Type B pancreatic cell (in vitro differentiated cells): ENCODE measurements around the gene PCDHGB5. TPM values are rescaled to one million over a fixed set of nuclear protein-coding genes. Genes with fewer than 3 reads are reported as not detected.
A peak's percentile ranks its signal among the peaks of the same experiment; 100 is the strongest.
"Not testable (repeated sequence)": the region's sequence is repeated elsewhere in the genome, so short reads cannot be mapped to it uniquely, and the experiment has no call there.

Experiments used
- DNase-seq: peaks from one replicate; pipeline ENCODE4 v3.0.0; 2021; ENCODE audit warnings: mixed read lengths; ENCODE audit not compliant: unreplicated experiment; ENCODE audit errors: extremely low spot score
- H3K27ac Mint-ChIP-seq: 2 replicates; pipeline ENCODE4 v1.8.0; 2021; ENCODE audit warnings: mild to moderate bottlenecking, mixed read lengths
- H3K27me3 Mint-ChIP-seq: 2 replicates; pipeline ENCODE4 v1.8.0; 2021; ENCODE audit warnings: mixed read lengths
- H3K36me3 Mint-ChIP-seq: 2 replicates; pipeline ENCODE4 v1.8.0; 2021; ENCODE audit warnings: mixed read lengths
- H3K4me1 Mint-ChIP-seq: one replicate; pipeline ENCODE4 v1.8.0; 2021; ENCODE audit warnings: mixed read lengths; ENCODE audit not compliant: unreplicated experiment
- H3K4me3 Mint-ChIP-seq: 2 replicates; pipeline ENCODE4 v1.8.0; 2021; ENCODE audit warnings: mild to moderate bottlenecking, mixed read lengths
- H3K9me3 Mint-ChIP-seq: 2 replicates; pipeline ENCODE4 v1.8.0; 2021; ENCODE audit warnings: mixed read lengths
- CTCF ChIP-seq: fragments of 200-600 bp; sonication (generic); conservative IDR thresholded peaks from 2 replicates; pipeline ENCODE4 v1.5.0; 2021; ENCODE audit warnings: antibody characterized with exemption, mild to moderate bottlenecking
- total RNA-seq: library from RNA; stranded (reverse); gene quantifications from 2 replicates; pipeline ENCODE4 v1.2.1, GENCODE V29; 2021; ENCODE audit warnings: low replicate concordance

PCDHGB5 gene
- total RNA-seq, 1 donor from 2014 or later = 2.6 TPM

DNA sequence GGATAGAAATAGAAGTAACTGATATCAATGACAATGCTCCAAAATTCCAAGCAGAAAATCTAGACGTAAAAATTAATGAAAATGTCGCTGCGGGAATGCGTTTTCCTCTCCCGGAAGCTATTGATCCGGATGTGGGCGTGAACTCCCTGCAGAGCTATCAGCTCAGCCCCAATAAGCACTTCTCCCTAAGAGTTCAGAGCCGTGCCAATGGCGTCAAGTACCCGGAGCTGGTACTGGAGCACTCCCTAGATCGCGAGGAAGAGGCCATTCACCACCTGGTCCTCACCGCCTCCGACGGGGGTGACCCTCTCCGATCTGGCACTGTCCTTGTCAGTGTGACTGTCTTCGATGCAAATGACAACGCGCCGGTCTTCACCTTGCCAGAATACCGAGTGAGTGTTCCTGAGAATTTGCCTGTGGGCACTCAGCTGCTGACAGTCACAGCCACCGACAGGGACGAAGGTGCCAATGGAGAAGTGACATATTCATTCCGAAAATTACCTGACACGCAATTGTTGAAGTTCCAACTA, 15.9 kb downstream of the PCDHGB5 start:
- Mint-ChIP-seq H3K36me3 (peaks cover 63% of the 10 kb centered on the region), H3K27me3 (peaks cover 2% of the 10 kb centered on the region), H3K27ac (peak overlapping the region; percentile 90), H3K9me3 (peaks cover 28% of the 10 kb centered on the region), H3K4me3 (peak overlapping the region; percentile 95), H3K4me1 (peaks cover 12% of the 10 kb centered on the region)
- DNase-seq = no peak
- no peak for TF ChIP-seq CTCF

GRCh38 chr5:141414548-141415274, 17.0 kb downstream of the PCDHGB5 start:
- H3K9me3 Mint-ChIP-seq = peaks cover 27% of the 10 kb centered on the region
- H3K27ac Mint-ChIP-seq = peak overlapping the region; percentile 13
- H3K4me3 Mint-ChIP-seq = peak overlapping the region; percentile 26
- H3K4me1 Mint-ChIP-seq = peaks cover 12% of the 10 kb centered on the region
- peaks cover 62% of the 10 kb centered on the region for H3K36me3 Mint-ChIP-seq
- not testable (repeated sequence) for H3K27me3 Mint-ChIP-seq, DNase-seq

DNA sequence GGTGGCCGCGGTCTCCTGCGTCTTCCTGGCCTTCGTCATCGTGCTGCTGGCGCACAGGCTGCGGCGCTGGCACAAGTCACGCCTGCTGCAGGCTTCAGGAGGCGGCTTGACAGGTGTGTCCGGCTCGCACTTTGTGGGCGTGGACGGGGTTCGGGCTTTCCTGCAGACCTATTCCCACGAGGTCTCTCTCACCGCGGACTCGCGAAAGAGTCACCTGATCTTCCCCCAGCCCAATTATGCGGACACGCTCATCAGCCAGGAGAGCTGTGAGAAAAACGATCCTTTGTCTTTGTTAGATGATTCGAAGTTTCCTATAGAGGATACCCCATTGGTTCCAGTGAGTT, 17.5 kb downstream of the PCDHGB5 start:
- peaks cover 10% of the 10 kb centered on the region for H3K4me1 Mint-ChIP-seq
- peaks cover 25% of the 10 kb centered on the region for H3K9me3 Mint-ChIP-seq
- not testable (repeated sequence) for H3K4me3 Mint-ChIP-seq, DNase-seq, H3K27me3 Mint-ChIP-seq, H3K27ac Mint-ChIP-seq
- peaks cover 63% of the 10 kb centered on the region for H3K36me3 Mint-ChIP-seq

DNA sequence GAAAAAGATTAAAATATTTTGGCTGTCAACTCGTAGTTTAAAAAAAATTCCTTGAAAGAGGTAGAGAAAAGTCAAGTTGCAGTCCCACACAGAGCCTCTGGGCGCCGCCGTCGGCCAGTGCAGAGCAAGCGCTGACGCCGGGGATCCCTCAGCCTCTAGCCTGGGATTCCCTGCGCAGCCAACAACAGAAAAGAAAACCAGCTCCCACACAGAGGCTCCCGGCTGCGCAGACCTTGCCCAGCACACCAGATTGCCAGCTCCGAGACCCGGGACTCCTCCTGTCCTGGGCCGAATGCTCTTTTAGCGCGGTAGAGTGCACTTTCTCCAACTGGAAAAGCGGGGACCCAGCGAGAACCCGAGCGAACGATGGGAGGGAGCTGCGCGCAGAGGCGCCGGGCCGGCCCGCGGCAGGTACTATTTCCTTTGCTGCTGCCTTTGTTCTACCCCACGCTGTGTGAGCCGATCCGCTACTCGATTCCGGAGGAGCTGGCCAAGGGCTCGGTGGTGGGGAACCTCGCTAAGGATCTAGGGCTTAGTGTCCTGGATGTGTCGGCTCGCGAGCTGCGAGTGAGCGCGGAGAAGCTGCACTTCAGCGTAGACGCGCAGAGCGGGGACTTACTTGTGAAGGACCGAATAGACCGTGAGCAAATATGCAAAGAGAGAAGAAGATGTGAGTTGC, 19.9 kb downstream of the PCDHGB5 start, which contains the start of gene PCDHGB7:
TSS of gene PCDHGB7 (plus strand) at position 184 of the 679 bp plus-strand sequence. CDS start at position 367, 183 bp downstream.
- not testable (repeated sequence) for H3K27me3 Mint-ChIP-seq, DNase-seq, H3K4me1 Mint-ChIP-seq
- peak within 1 kb of the TSS; percentile 23 for H3K27ac Mint-ChIP-seq
- H3K36me3 Mint-ChIP-seq = peaks cover 74% of the 10 kb centered on the region
- peaks cover 29% of the 10 kb centered on the region for H3K9me3 Mint-ChIP-seq
- peak within 1 kb of the TSS; percentile 85 for H3K4me3 Mint-ChIP-seq
- peak; percentile 63 for TF ChIP-seq CTCF

DNA sequence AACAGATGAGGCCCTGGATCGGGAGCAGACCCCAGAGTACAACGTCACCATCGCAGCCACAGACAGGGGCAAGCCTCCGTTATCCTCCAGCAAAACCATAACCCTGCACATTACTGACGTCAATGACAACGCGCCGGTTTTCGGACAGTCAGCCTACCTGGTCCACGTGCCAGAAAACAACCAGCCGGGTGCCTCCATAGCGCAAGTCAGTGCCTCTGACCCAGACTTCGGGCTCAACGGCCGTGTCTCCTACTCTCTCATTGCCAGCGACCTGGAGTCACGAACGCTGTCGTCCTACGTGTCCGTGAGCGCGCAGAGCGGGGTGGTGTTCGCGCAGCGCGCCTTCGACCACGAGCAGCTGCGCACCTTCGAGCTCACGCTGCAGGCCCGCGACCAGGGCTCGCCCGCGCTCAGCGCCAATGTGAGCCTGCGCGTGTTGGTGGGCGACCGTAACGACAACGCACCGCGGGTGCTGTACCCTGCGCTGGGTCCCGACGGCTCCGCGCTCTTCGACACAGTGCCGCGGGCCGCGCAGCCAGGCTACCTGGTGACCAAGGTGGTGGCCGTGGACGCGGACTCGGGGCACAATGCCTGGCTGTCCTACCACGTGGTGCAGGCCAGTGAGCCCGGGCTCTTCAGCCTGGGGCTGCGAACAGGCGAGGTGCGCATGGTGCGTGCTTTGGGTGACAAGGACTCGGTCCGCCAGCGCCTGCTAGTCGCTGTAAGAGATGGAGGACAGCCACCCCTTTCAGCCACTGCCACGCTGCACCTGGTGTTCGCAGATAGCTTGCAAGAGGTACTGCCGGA, 21.5 kb downstream of the PCDHGB5 start:
- Mint-ChIP-seq H3K9me3 (peaks cover 23% of the 10 kb centered on the region), H3K27ac (no peak overlapping the region), H3K36me3 (peaks cover 63% of the 10 kb centered on the region), H3K4me1 (no peaks in the 10 kb centered on the region), H3K27me3 (peaks cover 2% of the 10 kb centered on the region), H3K4me3 (no peak overlapping the region)
- DNase-seq = no peak
- TF ChIP-seq CTCF = no peak

- H3K27ac Mint-ChIP-seq = peak within 1 kb of the TSS; percentile 74
- no peaks in the 10 kb centered on the region for H3K4me1 Mint-ChIP-seq
- DNase-seq = no peak
- TF ChIP-seq CTCF = no peak
- peak within 1 kb of the TSS; percentile 83 for H3K4me3 Mint-ChIP-seq
- peaks cover 2% of the 10 kb centered on the region for H3K27me3 Mint-ChIP-seq
- H3K36me3 Mint-ChIP-seq = peaks cover 61% of the 10 kb centered on the region
- H3K9me3 Mint-ChIP-seq = peaks cover 31% of the 10 kb centered on the region
These were observed 23.2 kb downstream of the PCDHGB5 start, which contains the start of gene PCDHGA11 for GRCh38 chr5:141420855-141421488. TSS of gene PCDHGA11 (plus strand) at chr5:141421051. CDS start at chr5:141421228, 177 bp downstream.
